ENCODE results near the gene SERPINB6.

DNA sequence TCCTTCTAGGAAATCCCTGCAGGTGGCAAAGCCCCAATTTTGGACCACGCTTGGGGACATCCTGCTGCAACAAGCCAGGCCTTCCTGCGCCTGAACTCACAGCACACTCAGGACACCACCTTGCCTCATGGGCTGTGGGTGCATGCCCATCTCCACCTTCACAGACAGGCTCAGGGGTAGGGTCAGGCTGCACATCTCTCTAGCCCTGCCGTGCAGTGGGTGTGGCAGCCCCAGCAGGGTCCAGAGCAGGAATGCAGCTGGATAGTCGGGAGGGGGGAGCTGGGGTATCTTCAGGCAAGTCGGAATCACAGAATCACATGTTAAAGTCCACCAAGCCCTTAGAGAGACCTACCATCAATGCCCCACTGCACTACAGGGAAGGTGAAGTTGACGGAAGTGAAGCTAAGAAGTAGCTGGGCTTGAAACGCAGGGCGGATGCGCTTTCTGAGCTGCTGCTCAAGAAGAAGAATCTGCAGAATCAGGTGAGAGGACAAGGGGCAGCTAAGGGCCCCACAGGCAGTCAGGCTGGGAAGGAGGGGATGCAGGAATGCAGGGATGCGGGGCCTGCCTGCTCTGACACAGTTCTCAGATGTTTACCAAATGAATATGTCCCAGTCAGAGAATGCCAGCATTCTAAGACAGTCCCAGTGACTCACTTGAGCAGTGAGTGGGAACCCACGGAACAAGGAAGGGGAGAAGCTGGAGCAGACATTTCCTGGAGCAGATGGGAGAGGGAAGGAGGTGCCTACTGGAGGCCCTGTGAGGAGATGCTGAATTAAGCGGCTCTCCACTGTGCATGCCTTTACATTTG is 11.3 kb downstream of the SERPINB6 start:
- TF ChIP-seq POLR2A (IDR thresholded peaks at IDR 0.05), result no peak
- TF ChIP-seq, protein P1, sequence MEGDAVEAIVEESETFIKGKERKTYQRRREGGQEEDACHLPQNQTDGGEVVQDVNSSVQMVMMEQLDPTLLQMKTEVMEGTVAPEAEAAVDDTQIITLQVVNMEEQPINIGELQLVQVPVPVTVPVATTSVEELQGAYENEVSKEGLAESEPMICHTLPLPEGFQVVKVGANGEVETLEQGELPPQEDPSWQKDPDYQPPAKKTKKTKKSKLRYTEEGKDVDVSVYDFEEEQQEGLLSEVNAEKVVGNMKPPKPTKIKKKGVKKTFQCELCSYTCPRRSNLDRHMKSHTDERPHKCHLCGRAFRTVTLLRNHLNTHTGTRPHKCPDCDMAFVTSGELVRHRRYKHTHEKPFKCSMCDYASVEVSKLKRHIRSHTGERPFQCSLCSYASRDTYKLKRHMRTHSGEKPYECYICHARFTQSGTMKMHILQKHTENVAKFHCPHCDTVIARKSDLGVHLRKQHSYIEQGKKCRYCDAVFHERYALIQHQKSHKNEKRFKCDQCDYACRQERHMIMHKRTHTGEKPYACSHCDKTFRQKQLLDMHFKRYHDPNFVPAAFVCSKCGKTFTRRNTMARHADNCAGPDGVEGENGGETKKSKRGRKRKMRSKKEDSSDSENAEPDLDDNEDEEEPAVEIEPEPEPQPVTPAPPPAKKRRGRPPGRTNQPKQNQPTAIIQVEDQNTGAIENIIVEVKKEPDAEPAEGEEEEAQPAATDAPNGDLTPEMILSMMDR (IDR thresholded peaks at IDR 0.05), result no peak

Data from esophagus squamous epithelium (tissue), 4 donors.